ENCODE data around the gene KCNN3.

The KCNN3 gene

DNA sequence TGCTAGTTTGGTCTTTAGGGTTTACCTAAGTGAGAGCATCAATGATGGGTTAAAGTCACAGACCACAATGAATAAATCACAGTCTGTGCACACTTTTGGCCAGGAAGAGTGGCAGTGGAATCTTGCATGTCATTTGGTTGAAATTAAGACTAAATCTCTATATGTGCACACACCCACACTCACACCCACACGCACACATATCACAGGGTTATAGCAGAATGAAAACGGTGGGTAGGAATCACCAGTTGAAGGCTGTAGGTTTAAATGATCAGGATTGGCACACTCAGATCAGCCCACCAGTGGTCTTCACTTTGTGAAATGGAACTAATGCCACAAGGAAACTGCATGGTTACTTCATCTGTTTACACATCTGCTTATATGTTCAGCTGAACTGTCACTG, 164.5 kb downstream of the KCNN3 start:
- H3K4me3 ChIP-seq (ENCODE audit: low read depth, low read length), result no peak overlapping the region
- TF ChIP-seq, protein P1, sequence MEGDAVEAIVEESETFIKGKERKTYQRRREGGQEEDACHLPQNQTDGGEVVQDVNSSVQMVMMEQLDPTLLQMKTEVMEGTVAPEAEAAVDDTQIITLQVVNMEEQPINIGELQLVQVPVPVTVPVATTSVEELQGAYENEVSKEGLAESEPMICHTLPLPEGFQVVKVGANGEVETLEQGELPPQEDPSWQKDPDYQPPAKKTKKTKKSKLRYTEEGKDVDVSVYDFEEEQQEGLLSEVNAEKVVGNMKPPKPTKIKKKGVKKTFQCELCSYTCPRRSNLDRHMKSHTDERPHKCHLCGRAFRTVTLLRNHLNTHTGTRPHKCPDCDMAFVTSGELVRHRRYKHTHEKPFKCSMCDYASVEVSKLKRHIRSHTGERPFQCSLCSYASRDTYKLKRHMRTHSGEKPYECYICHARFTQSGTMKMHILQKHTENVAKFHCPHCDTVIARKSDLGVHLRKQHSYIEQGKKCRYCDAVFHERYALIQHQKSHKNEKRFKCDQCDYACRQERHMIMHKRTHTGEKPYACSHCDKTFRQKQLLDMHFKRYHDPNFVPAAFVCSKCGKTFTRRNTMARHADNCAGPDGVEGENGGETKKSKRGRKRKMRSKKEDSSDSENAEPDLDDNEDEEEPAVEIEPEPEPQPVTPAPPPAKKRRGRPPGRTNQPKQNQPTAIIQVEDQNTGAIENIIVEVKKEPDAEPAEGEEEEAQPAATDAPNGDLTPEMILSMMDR (IDR thresholded peaks at IDR 0.05; ENCODE audit: low read depth, low read length, missing control alignments), result no peak
- in situ Hi-C loops (cut with HindIII; ENCODE audit: low sequenced_read_pairs), result no loop called here
- DNase-seq (ENCODE audit: low read depth), result no peak

DNA sequence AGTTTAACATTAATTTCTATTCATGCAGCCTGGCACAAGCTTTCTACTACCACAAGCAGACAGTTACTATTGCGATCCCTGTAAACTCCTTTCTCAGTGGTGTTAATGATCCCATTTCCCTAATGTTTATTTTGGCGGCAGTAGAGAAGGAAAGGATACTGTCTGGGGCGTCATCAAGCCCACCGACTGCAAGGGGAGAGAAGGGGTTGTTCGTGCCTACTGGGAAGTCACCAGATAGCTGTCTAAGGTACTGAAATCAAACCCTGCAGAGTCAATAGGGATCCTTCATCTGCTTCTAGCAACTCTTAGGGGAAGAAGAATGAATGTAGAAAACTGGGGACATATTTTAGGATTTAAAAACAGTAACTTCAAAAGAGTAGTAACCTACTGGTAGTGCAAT, 166.9 kb downstream of the KCNN3 start:
- no peak for DNase-seq (ENCODE audit: low read depth)
- TF ChIP-seq, protein P1 (IDR thresholded peaks at IDR 0.05; ENCODE audit: low read depth, low read length, missing control alignments), result no peak
- in situ Hi-C loops (cut with HindIII; ENCODE audit: low sequenced_read_pairs), result no loop called here
- no peak overlapping the region for H3K4me3 ChIP-seq (ENCODE audit: low read depth, low read length)

DNA sequence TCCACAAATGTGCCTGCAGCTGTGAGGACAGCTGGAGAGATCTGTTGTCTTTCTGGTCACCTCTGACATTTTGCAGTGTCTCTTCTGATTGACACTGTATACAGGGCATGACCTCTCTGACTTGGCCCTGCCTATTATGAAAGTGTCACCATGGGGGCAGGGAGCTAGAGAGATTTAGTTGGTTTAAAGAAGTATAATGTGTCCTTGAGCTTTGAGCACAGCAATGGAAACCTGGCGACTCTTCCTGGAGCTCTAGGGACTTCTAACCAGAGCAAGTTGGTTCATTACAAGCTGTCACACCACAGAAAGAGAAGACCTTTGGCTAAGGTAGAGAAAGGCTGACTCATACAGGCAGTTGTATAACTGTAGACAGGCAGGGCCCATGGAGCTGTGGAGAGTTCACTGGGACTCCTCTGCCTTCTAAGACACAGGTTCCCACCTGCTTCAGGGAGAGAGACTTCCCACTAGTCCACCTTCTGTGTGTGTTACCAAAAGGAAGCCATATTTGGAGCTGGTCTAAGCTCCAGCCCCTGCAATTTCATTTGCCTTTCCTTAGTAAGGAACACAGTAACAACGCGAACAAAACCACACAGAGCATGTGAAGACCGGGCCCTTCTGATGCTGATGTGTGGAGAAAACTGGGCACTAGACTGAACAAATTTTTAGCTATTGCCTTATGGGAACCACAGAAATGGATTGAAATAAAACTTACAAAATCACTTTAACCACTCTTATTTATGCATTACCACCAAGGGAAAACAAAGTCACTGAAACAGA, 171.6 kb downstream of the KCNN3 start:
- TF ChIP-seq, protein P1 (IDR thresholded peaks at IDR 0.05; ENCODE audit: low read depth, low read length, missing control alignments), result no peak
- DNase-seq (ENCODE audit: low read depth), result no peak
- in situ Hi-C loops (cut with HindIII; ENCODE audit: low sequenced_read_pairs), result loop anchor here (25.0 kb wide), 1 partner anchor 89 kb away; no protein-coding TSS in a partner anchor

DNA sequence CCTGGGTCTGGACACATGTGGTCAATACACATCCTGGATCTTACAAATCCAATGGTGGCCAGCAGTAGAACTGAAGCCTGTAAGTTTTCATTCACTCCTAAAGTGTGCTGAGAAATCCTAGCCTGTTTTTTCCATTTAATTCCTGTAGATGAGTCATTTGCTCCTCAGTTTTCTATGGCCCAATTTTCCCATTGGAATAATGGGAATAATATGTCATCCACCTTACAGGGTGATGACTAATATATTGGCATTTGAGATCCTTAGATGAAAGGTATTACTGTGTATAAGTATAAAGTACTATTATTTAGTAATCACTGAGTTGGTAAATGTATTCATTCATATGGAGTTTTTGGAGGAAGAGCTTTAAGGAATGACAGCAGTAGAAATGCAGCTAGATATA, 172.4 kb downstream of the KCNN3 start:
- TF ChIP-seq, protein P1 (IDR thresholded peaks at IDR 0.05; ENCODE audit: low read depth, low read length, missing control alignments), result no peak
- no peak for DNase-seq (ENCODE audit: low read depth)

More for the DNA sequence above, 171.6 kb downstream of the KCNN3 start:
- no peak overlapping the region for H3K4me3 ChIP-seq (ENCODE audit: low read depth, low read length)

DNA sequence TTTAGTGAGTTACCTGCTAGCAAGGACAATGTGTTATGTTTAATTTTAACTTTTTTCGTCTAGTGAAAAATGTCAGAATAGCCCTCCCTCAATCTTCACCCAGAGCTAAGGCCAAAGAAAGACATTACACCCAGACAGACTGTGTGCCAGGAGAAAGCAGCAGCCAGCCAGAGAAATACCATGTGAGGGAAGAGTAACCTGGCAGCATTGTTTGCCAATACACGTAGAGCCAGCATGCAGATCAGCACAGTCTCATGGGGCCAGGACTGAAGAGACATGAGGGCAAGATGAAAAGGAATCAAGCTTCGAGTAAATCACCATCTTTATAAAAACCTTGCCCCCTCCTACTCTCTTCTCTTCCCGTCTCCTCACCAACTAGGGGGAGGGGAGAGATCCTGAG, 173.6 kb downstream of the KCNN3 start:
- TF ChIP-seq, protein P1 (IDR thresholded peaks at IDR 0.05; ENCODE audit: low read depth, low read length, missing control alignments), result no peak
- in situ Hi-C loops (cut with HindIII; ENCODE audit: low sequenced_read_pairs), result loop anchor here (25.0 kb wide), 1 partner anchor 91 kb away; no protein-coding TSS in a partner anchor
- no peak for DNase-seq (ENCODE audit: low read depth)
- H3K4me3 ChIP-seq (ENCODE audit: low read depth, low read length), result no peak overlapping the region

More for the DNA sequence above, 172.4 kb downstream of the KCNN3 start:
- in situ Hi-C loops (cut with HindIII; ENCODE audit: low sequenced_read_pairs), result loop anchor here (25.0 kb wide), 1 partner anchor 90 kb away; no protein-coding TSS in a partner anchor
- no peak overlapping the region for H3K4me3 ChIP-seq (ENCODE audit: low read depth, low read length)

DNA sequence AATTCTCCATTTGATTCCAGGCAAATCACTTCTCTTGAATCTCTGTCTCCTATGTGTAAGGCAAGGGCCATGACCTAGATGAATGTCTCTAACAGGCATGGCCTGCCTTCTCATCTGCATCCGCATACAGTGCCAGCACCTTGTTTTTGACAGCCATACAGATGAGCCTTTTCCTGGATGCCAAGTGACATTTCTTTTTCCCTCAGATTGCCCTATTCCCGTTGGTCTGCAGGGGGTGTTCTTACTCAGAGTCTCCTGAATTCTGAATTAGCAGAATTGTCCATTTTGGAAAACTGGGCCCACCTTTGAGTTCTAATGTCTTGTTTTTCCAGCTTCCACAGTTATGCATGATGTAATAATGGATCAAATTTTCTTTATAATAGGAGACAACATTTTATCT, 174.1 kb downstream of the KCNN3 start:
- TF ChIP-seq, protein P1 (IDR thresholded peaks at IDR 0.05; ENCODE audit: low read depth, low read length, missing control alignments), result peak; percentile 41
- DNase-seq (ENCODE audit: low read depth), result no peak
- in situ Hi-C loops (cut with HindIII; ENCODE audit: low sequenced_read_pairs), result loop anchor here (25.0 kb wide), 1 partner anchor 91 kb away; no protein-coding TSS in a partner anchor
- H3K4me3 ChIP-seq (ENCODE audit: low read depth, low read length), result no peak overlapping the region

Data from astrocyte of the cerebellum (primary cell).